ENCODE measurements around the gene DKK3.

The DKK3 gene

GRCh38 chr11:11978098-11978637, 30.3 kb downstream of the DKK3 start:
- DNase-seq (ENCODE audit: low spot score): no peak
- no peaks in the 10 kb centered on the region for H3K9me3 Mint-ChIP-seq

GRCh38 chr11:11977206-11977938, 31.1 kb downstream of the DKK3 start:
- H3K4me3 Mint-ChIP-seq: no peak overlapping the region
- H3K27ac Mint-ChIP-seq: no peak overlapping the region
- peaks cover 4% of the 10 kb centered on the region for H3K4me1 Mint-ChIP-seq (ENCODE audit: low read depth)
- DNase-seq (ENCODE audit: low spot score): no peak
- H3K9me3 Mint-ChIP-seq: no peaks in the 10 kb centered on the region
- peaks cover 7% of the 10 kb centered on the region for H3K27me3 Mint-ChIP-seq (ENCODE audit: low read depth)
- H3K36me3 Mint-ChIP-seq (ENCODE audit: low read depth): no peaks in the 10 kb centered on the region

More at GRCh38 chr11:11978098-11978637, 30.3 kb downstream of the DKK3 start:
- Mint-ChIP-seq H3K4me1 (ENCODE audit: low read depth) (peaks cover 4% of the 10 kb centered on the region), H3K27me3 (ENCODE audit: low read depth) (peaks cover 7% of the 10 kb centered on the region), H3K36me3 (ENCODE audit: low read depth) (no peaks in the 10 kb centered on the region), H3K27ac (no peak overlapping the region), H3K4me3 (no peak overlapping the region)

DNA sequence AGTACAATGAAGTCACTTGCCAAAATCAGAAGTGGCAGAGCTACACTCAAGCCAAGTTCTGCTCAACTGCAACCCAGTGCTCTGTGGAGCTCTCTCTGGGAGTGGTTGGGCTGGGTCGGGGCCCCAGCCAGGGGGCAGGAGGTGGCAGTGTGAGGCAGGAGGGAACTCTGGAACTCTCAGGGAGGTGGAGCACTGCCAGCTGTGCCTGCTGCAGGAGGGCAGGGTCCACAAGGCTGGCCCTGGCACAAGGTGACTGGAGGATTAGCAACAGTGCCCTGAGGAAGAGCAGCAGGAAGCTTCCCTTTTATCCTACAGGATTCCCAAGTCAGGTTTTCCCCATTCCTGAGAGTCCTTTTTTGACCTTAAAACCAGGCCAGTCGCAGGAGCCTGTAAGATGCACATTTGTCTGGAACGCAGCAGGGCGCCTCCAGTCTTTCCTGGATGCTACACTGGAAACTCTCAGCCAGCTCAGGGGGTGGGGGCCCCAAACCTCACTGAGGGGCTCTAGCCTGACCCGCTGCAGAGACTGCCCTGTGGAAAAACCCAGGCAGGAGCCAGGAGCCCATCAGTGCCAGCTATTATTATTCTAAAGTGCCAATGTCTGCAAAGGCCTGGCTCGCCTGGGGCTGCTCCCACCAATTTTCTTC, 31.8 kb downstream of the DKK3 start:
- peaks cover 8% of the 10 kb centered on the region for H3K27me3 Mint-ChIP-seq (ENCODE audit: low read depth)
- no peaks in the 10 kb centered on the region for H3K9me3 Mint-ChIP-seq
- H3K4me1 Mint-ChIP-seq (ENCODE audit: low read depth): peaks cover 4% of the 10 kb centered on the region
- no peak overlapping the region for H3K4me3 Mint-ChIP-seq
- no peak overlapping the region for H3K27ac Mint-ChIP-seq
- DNase-seq (ENCODE audit: low spot score): no peak
- no peaks in the 10 kb centered on the region for H3K36me3 Mint-ChIP-seq (ENCODE audit: low read depth)

DNA sequence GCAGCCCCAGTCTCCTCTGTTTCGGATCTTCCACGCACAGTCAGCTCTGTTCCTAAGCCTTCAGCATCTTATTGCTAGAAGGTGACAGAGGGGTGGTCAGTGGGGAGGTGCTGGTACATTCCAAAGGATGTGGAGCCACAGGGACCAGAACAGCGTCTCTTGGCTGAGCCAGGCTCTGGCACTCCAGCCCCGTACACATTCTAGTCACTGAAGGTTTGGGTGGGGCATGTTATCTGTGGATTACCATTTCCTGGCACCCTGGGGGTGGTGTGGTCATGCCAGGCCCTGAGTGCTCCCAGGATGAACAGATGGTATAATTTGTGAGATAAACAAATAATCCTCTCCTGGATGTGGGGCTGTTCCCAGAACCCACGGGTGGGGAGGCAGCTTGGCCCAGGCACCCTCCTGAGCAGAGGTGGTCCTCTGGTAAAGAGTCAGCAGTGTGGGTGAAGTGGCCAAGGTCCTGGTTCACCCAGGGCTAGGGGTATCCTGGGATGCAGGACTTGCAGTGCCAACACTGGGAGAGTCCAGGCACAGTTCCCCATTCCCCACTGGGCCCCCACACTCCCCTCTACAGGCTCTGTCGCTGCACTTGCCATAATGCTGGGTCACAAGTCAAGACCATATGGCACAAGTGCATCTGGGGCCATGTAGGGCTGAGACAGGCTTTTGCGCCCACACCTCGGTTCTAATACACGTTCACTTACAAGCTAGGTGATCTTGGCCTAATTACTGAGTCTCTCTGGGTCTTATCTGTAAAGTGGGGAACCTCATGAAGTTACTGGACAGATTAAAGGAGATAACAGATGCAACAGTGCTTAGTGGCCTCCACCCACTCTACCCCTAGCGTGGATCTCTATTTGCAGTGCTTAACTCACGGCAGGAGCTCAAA, 33.0 kb downstream of the DKK3 start:
- no peak overlapping the region for H3K4me3 Mint-ChIP-seq
- DNase-seq (ENCODE audit: low spot score): no peak
- H3K27me3 Mint-ChIP-seq (ENCODE audit: low read depth): peaks cover 9% of the 10 kb centered on the region
- no peaks in the 10 kb centered on the region for H3K36me3 Mint-ChIP-seq (ENCODE audit: low read depth)
- peaks cover 4% of the 10 kb centered on the region for H3K4me1 Mint-ChIP-seq (ENCODE audit: low read depth)
- no peak overlapping the region for H3K27ac Mint-ChIP-seq
- H3K9me3 Mint-ChIP-seq: no peaks in the 10 kb centered on the region

DNA sequence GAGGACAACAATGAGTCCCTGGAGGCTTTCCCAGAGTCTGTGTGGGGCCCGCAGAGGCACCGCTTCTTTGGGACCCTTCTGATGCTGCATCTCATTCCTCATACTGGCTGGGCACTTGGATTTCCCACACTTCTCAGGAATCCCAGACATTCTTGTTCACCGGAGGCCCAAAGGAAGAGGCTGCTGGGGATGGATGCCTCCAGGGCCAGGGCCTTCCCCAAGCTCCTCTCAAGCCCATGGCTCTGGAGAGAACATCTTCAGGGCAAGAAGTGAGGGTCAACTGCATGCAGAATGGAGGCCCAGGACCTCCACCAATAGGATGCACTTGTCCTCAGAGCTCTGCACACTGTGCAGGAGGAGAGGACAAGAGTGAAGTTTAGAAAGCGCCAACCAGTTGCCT, 34.6 kb downstream of the DKK3 start:
- H3K36me3 Mint-ChIP-seq (ENCODE audit: low read depth): no peaks in the 10 kb centered on the region

DNA sequence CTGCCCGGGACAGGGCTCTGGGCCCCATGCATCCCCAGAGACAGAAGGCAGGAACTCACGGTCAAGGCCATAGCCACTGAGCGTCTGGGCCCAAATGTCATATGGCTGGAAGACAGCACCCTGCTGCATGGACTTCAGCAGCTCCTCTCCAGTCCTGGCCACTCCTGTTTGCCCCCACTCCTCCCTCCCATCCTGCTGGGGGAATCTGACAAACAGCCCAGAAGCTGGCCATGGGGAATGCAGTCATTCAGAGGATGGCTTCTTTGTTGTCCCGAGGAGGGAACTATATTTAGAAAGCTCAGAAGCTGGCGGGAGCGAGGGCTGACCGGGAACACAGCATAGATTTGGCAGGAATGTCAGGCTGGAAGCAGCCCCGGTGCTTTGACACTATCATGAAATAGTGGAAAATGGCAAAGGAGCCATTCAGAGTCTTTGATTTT, 35.0 kb downstream of the DKK3 start:
- Mint-ChIP-seq H3K27ac (no peak overlapping the region), H3K4me3 (no peak overlapping the region)

More for the DNA sequence above, 34.6 kb downstream of the DKK3 start:
- no peak for DNase-seq (ENCODE audit: low spot score)
- H3K9me3 Mint-ChIP-seq: no peaks in the 10 kb centered on the region
- H3K27me3 Mint-ChIP-seq (ENCODE audit: low read depth): peaks cover 11% of the 10 kb centered on the region
- no peak overlapping the region for H3K27ac Mint-ChIP-seq
- no peak overlapping the region for H3K4me3 Mint-ChIP-seq
- peaks cover 4% of the 10 kb centered on the region for H3K4me1 Mint-ChIP-seq (ENCODE audit: low read depth)

DNA sequence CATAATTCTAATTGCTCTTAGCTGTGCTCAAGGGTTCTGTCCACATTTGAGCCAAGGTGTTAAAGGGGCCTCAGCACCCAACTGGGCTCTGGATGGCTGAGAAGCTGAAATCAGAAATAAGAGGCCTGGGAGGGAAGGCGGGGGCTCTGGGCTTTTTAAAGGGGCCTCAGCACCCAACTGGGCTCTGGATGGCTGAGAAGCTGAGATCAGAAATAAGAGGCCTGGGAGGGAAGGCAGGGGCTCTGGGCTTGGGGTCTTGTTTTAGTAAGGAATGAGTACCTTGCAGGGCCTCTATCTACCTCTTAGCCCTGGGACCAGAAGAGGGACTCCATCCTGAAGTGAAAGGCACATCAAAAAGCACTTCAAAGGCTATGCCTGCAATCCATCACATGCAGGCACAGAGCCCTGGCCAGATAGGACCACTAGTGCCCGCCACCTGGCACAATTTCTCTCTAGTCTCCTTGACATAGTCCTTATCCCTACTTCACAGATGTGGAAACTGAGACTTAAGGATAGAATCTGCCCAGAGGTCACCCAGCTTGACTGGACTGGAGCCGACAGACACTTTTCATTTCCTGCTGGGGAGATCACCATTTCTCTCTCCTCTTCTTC, 35.6 kb downstream of the DKK3 start:
- Mint-ChIP-seq H3K27ac (no peak overlapping the region), H3K27me3 (ENCODE audit: low read depth) (peaks cover 8% of the 10 kb centered on the region), H3K36me3 (ENCODE audit: low read depth) (no peaks in the 10 kb centered on the region), H3K9me3 (no peaks in the 10 kb centered on the region), H3K4me1 (ENCODE audit: low read depth) (peaks cover 4% of the 10 kb centered on the region), H3K4me3 (no peak overlapping the region)
- DNase-seq (ENCODE audit: low spot score): no peak

More for the DNA sequence above, 35.0 kb downstream of the DKK3 start:
- DNase-seq (ENCODE audit: low spot score): no peak
- Mint-ChIP-seq H3K36me3 (ENCODE audit: low read depth) (no peaks in the 10 kb centered on the region), H3K27me3 (ENCODE audit: low read depth) (peaks cover 10% of the 10 kb centered on the region), H3K4me1 (ENCODE audit: low read depth) (peaks cover 4% of the 10 kb centered on the region), H3K9me3 (no peaks in the 10 kb centered on the region)

- no peak overlapping the region for H3K27ac Mint-ChIP-seq
- no peak for DNase-seq (ENCODE audit: low spot score)
- H3K4me3 Mint-ChIP-seq: no peak overlapping the region
- H3K4me1 Mint-ChIP-seq (ENCODE audit: low read depth): peaks cover 4% of the 10 kb centered on the region
- H3K36me3 Mint-ChIP-seq (ENCODE audit: low read depth): no peaks in the 10 kb centered on the region
- H3K9me3 Mint-ChIP-seq: no peaks in the 10 kb centered on the region
- H3K27me3 Mint-ChIP-seq (ENCODE audit: low read depth): peaks cover 8% of the 10 kb centered on the region
Measured at GRCh38 chr11:11971906-11972547, 36.4 kb downstream of the DKK3 start.

DNA sequence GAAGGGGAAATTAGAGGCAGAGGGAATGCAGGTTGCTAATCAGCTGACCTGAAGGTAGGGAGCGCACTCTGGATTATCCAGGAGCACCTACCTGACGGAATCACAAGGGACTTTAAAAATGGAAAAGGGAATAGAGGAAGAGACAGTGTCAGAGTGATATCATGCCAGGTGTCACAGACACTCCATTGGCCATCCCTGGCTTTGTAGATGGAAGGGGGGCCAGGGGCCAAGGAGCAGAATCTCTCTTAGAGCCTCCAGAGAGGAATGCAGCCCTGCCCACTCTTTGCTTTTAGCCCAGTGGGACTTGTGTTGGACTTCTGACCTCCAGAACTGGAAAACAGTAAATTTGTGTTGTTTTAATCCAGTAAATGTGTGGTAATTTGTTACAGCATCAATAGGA, 37.9 kb downstream of the DKK3 start:
- H3K4me3 Mint-ChIP-seq: no peak overlapping the region
- H3K4me1 Mint-ChIP-seq (ENCODE audit: low read depth): no peaks in the 10 kb centered on the region
- DNase-seq (ENCODE audit: low spot score): no peak
- no peaks in the 10 kb centered on the region for H3K36me3 Mint-ChIP-seq (ENCODE audit: low read depth)
- peaks cover 4% of the 10 kb centered on the region for H3K27me3 Mint-ChIP-seq (ENCODE audit: low read depth)
- no peaks in the 10 kb centered on the region for H3K9me3 Mint-ChIP-seq
- H3K27ac Mint-ChIP-seq: no peak overlapping the region

DNA sequence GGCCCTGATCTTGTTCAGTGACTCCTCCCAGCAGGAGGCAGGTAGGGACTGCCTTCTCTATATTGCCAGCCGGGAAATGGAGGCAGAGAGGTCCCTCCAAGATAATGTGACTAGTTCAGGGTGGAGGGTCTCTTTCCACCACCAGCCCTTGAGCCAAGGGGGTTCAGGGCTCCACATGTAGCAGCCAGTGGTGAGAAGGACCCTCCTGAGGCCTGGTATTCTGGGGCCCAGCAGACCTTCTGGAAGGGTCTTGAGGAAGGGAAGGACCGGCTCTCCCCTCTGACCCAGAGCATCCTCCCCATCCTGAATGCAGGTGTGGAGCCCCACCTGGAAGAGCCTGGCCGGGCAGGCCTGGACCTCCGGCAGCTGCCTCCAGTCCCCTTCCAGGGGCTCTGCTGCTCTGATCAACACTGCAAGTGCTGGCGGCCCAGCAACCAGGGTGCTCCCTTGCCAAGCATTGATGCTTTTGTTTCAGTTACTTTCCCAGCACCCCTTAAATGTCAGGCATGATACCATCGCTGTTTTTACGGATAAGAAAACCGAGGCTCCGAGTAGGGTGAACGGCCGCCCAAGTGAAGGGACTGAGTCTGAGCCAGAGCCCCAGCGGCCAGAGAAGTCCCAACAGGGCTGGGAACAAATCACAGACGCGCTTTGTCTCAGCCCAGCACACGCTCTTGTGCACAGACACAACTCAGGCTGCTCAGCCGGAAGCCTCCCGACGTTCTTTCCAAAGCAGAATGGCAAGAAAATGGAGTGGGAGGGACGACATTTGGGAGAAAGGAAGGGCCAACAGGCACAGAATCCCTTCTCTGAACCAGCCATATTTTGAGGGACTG, 38.8 kb downstream of the DKK3 start:
- no peak overlapping the region for H3K27ac Mint-ChIP-seq
- H3K4me3 Mint-ChIP-seq: no peak overlapping the region

DNA sequence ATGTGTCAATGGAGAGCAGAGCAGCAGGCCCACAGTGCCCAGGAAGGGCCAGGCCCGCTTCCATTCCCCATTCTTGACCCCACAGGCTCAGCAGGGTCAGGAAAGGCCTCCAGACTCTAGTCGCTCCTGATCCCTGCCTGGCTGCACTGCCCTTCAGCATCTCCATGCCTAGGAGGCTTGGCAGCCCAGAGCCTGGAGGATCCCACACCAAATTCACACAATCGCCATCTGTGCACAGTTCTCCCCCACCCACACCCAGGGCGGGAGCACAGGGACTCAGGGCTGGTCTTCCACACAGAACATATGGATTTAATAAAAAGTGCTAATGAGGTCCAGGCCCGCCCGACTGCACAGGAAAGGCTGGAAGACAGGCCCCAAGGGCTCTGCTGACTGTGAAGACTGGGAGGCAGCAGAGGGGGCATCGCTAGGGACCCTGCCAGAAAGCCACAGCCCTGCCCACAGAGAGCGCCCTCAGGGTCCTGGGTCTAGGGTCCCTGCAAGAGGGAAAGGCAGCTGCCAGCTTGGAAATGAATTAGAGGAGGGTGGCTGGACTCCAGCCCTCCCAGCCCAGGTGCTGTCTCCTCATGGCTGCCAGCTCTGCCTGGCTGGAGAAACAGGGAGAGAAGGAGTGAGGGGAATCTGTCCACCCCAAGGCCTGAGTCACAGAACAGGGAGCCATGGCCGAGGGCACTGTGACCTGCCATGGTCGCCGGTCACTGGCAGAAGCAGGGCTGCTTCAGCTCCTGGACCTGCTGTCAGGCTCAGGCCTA, 39.7 kb downstream of the DKK3 start:
- DNase-seq (ENCODE audit: low spot score): no peak
- no peaks in the 10 kb centered on the region for H3K9me3 Mint-ChIP-seq
- H3K27me3 Mint-ChIP-seq (ENCODE audit: low read depth): peaks cover 11% of the 10 kb centered on the region
- H3K36me3 Mint-ChIP-seq (ENCODE audit: low read depth): no peaks in the 10 kb centered on the region
- H3K4me1 Mint-ChIP-seq (ENCODE audit: low read depth): peaks cover 5% of the 10 kb centered on the region
- H3K27ac Mint-ChIP-seq: no peak overlapping the region
- H3K4me3 Mint-ChIP-seq: no peak overlapping the region

More for the DNA sequence above, 38.8 kb downstream of the DKK3 start:
- Mint-ChIP-seq H3K4me1 (ENCODE audit: low read depth) (no peaks in the 10 kb centered on the region), H3K36me3 (ENCODE audit: low read depth) (no peaks in the 10 kb centered on the region), H3K9me3 (no peaks in the 10 kb centered on the region), H3K27me3 (ENCODE audit: low read depth) (peaks cover 4% of the 10 kb centered on the region)
- DNase-seq (ENCODE audit: low spot score): no peak
